Gastroesophageal sphincter (tissue), 3 donors: ENCODE data around the gene ZNF638.

Experiments used
- CTCF ChIP-seq, 4 experiments: fragments of 200-600 bp in 2 of 4; fragments of 450-650 bp in 2 of 4; sonication (generic) in 1 of 4; IDR thresholded peaks; one replicate each; pipeline ENCODE4 v1.5.1; 2017 to 2019; ENCODE audit warnings: antibody characterized with exemption in 4 of 4, mild to moderate bottlenecking in 2 of 4, moderate library complexity in 2 of 4
- POLR2A ChIP-seq, 2 donors: fragments of 450-650 bp; IDR thresholded peaks; one replicate each; pipeline ENCODE4 v1.6.1; 2017; ENCODE audit warnings: antibody characterized with exemption in 2 of 2, mild to moderate bottlenecking in 2 of 2, moderate library complexity in 1 of 2
- POLR2AphosphoS5 ChIP-seq: sonication (generic); formaldehyde crosslinking; IDR thresholded peaks from one replicate; pipeline ENCODE4 v1.6.1; 2017; ENCODE audit warnings: antibody characterized with exemption

GRCh38 chr2:71330155-71330554 is 1.4 kb upstream of the ZNF638 start:
- TF ChIP-seq POLR2AphosphoS5: no peak
- TF ChIP-seq CTCF (IDR thresholded peaks at IDR 0.05): no peak
- TF ChIP-seq POLR2A (IDR thresholded peaks at IDR 0.05): no peak
